ENCODE results near the gene FYB2. TPM values are rescaled to one million over a fixed set of nuclear protein-coding genes. Genes with fewer than 3 reads are reported as not detected.

Gene FYB2
- total RNA-seq, 4 donors from 2014 or later = not detected

- TF ChIP-seq POLR2A (IDR thresholded peaks at IDR 0.05; ENCODE audit: low read depth) = no peak
- TF ChIP-seq POLR2AphosphoS5 (IDR thresholded peaks at IDR 0.05) = no peak
- Histone ChIP-seq H3K4me3 (no peak overlapping the region), H3K27ac (replicated peaks in 1 of 4) (no peak overlapping the region), H3K9me3 (no peaks in the 10 kb centered on the region), H3K27me3 (no peaks in the 10 kb centered on the region), H3K4me1 (peaks cover 0 to 13% (median 8%) of the 10 kb centered on the region in 4 donors), H3K36me3 (no peaks in the 10 kb centered on the region)
- 69% methylated on average over 3 of the region's 3 CpGs for WGBS
- intact Hi-C loops (cut with DNase I) = no loop called here
- DNase-seq (ENCODE audit: extremely low spot score) = no peak
Measured at GRCh38 chr1:56688522-56689026, 130.6 kb downstream of the FYB2 start.

DNA sequence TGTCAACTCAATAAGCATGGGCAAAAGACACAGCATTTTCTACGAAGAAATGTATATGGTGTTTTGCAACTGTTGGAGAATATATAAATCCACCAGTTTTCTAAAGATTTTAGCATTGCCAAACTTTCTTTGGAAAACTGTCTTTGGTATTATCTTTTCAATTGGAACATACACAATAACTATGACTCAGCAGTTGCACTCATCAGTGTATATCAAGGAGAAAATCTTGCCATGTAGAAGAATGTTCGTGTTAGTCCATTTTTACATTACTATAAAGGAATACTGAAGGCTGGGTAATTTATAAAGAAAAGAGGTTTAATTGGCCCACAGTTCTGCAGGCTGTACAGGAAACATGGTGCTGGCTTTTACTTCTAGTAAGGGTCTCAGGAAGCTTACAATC is 133.0 kb downstream of the FYB2 start:
- WGBS = 89% methylated on average over 2 of the region's 2 CpGs
- Histone ChIP-seq H3K27me3 (no peaks in the 10 kb centered on the region), H3K27ac (replicated peaks in 1 of 4) (no peak overlapping the region), H3K9me3 (no peaks in the 10 kb centered on the region), H3K36me3 (no peaks in the 10 kb centered on the region), H3K4me3 (no peak overlapping the region), H3K4me1 (peaks cover 0 to 13% (median 8%) of the 10 kb centered on the region in 4 donors)
- TF ChIP-seq POLR2AphosphoS5 (IDR thresholded peaks at IDR 0.05) = no peak
- no peak for TF ChIP-seq POLR2A (IDR thresholded peaks at IDR 0.05; ENCODE audit: low read depth)
- no peak for TF ChIP-seq EP300 (IDR thresholded peaks at IDR 0.05)
- TF ChIP-seq CTCF (IDR thresholded peaks at IDR 0.05) = no peak
- DNase-seq (ENCODE audit: extremely low spot score) = no peak
- intact Hi-C loops (cut with DNase I) = no loop called here

DNA sequence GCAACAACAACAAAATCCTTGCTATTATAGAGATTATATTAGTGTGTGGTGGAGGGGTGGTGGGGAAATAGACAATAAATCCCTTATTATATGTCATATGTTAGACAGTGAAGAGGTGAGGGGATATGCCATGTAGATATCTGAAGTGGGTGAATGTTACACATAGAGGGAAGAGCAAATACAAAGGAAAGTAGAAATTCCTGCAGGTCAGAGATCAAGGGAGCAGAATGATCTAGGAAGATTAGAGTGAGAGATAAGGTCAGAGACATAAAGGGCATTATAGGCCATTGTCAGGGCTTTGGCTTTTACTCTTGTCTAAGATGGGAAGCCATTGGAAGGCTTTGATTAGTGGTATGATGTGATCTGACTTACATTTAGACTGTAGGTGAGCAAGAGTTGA is 135.6 kb downstream of the FYB2 start:
- Histone ChIP-seq H3K4me1 (peaks cover 0 to 10% (median 6%) of the 10 kb centered on the region in 4 donors), H3K9me3 (no peaks in the 10 kb centered on the region), H3K4me3 (no peak overlapping the region), H3K27me3 (no peaks in the 10 kb centered on the region), H3K27ac (replicated peaks in 1 of 4) (no peak overlapping the region), H3K36me3 (no peaks in the 10 kb centered on the region)
- DNase-seq (ENCODE audit: extremely low spot score) = no peak
- TF ChIP-seq POLR2A (IDR thresholded peaks at IDR 0.05; ENCODE audit: low read depth) = no peak
- TF ChIP-seq POLR2AphosphoS5 (IDR thresholded peaks at IDR 0.05) = no peak
- TF ChIP-seq EP300 (IDR thresholded peaks at IDR 0.05) = no peak
- TF ChIP-seq CTCF (IDR thresholded peaks at IDR 0.05) = no peak
- intact Hi-C loops (cut with DNase I) = no loop called here

GRCh38 chr1:56676571-56677035 is 142.6 kb downstream of the FYB2 start:
- H3K27me3 ChIP-seq = no peaks in the 10 kb centered on the region
- no peak for DNase-seq (ENCODE audit: extremely low spot score)
- peaks cover 0 to 11% (median 0%) of the 10 kb centered on the region in 4 donors for H3K4me1 ChIP-seq
- 50% methylated on average over 2 of the region's 2 CpGs for WGBS
- H3K36me3 ChIP-seq = peaks cover 0 to 4% (median 0%) of the 10 kb centered on the region in 4 donors
- no peak for TF ChIP-seq POLR2A (IDR thresholded peaks at IDR 0.05; ENCODE audit: low read depth)
- TF ChIP-seq CTCF (IDR thresholded peaks at IDR 0.05) = no peak
- TF ChIP-seq POLR2AphosphoS5 (IDR thresholded peaks at IDR 0.05) = no peak
- TF ChIP-seq EP300 (IDR thresholded peaks at IDR 0.05) = no peak
- H3K4me3 ChIP-seq = no peak overlapping the region
- no peaks in the 10 kb centered on the region for H3K9me3 ChIP-seq
- H3K27ac ChIP-seq (replicated peaks in 1 of 4) = no peak overlapping the region
- intact Hi-C loops (cut with DNase I) = no loop called here

DNA sequence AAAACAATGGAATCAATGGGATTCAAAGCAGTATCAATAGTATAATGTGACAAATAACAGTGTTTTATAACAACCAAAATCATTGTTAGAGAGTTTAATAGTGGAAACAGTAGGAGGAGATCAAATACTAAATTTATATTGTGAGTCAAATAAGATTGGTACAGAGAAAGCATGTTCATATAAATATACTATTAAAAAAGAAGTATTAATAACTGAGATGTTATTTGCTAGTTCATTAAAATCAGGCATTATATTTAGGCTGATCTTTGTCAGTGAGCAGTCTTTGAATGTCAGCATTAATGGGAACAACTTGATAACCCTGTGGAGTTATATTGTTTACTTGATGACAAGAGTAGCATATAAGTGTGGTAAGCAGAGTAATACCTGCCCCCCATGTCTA is 143.4 kb downstream of the FYB2 start:
- Histone ChIP-seq H3K4me1 (peaks cover 0 to 11% (median 0%) of the 10 kb centered on the region in 4 donors), H3K36me3 (peaks cover 0 to 4% (median 0%) of the 10 kb centered on the region in 4 donors), H3K27me3 (no peaks in the 10 kb centered on the region), H3K27ac (replicated peaks in 1 of 4) (no peak overlapping the region), H3K4me3 (no peak overlapping the region), H3K9me3 (no peaks in the 10 kb centered on the region)
- TF ChIP-seq POLR2A (IDR thresholded peaks at IDR 0.05; ENCODE audit: low read depth) = no peak
- TF ChIP-seq CTCF (IDR thresholded peaks at IDR 0.05) = no peak
- TF ChIP-seq EP300 (IDR thresholded peaks at IDR 0.05) = no peak
- TF ChIP-seq POLR2AphosphoS5 (IDR thresholded peaks at IDR 0.05) = no peak
- intact Hi-C loops (cut with DNase I) = no loop called here
- no peak for DNase-seq (ENCODE audit: extremely low spot score)

Measured in esophagus muscularis mucosa (tissue), 4 donors.